Endothelial cell of umbilical vein (primary cell): ENCODE results near the gene SOX2. TPM values are rescaled to one million over a fixed set of nuclear protein-coding genes. Genes with fewer than 3 reads are reported as not detected.
"Not testable (repeated sequence)": the region's sequence is repeated elsewhere in the genome, so short reads cannot be mapped to it uniquely, and the experiment has no call there.

ENCODE experiments used
- BruUV-seq: library from RNA; stranded (reverse); fragments of 400-500 nt; replicated peaks from 2 replicates; lab custom pipeline; 2021; lab: Mats Ljungman, UMichigan
- CTCF ChIA-PET: fragments of 300-600, 350-600 bp; sonication (Branson Sonifier 250); formaldehyde crosslinking; loops from one replicate; lab custom pipeline; 2021; ENCODE audit warnings: antibody characterized with exemption, inconsistent platforms; lab: Charles Lee
- POLR2A ChIA-PET: fragments of 300-600, 350-600 bp; sonication (Branson Sonifier 250); formaldehyde crosslinking; loops from one replicate; lab custom pipeline; 2021; ENCODE audit warnings: antibody characterized with exemption, inconsistent platforms; lab: Charles Lee
- DNase-seq: peaks from one replicate; pipeline ENCODE4 v3.0.0-alpha.2; 2011; ENCODE audit warnings: low read depth, low spot score
- FAIRE-seq: peaks from 2 replicates; lab custom pipeline; 2011; peaks lifted over from hg19 to GRCh38; lab: Jason Lieb, UNC
- H2AFZ ChIP-seq: 2 replicates; pipeline ENCODE4 v1.6.0; 2012; ENCODE audit warnings: low read depth, low read length, control low read depth, inconsistent platforms
- H3K27ac ChIP-seq: 2 replicates; pipeline ENCODE4 v1.5.1; 2011; ENCODE audit warnings: low read depth, mild to moderate bottlenecking, control low read depth, low read length, moderate library complexity; ENCODE audit not compliant: insufficient read depth
- H3K27me3 ChIP-seq, 2 experiments: 2 replicates each; pipeline versions ENCODE4 v1.6.0 to v1.6.1; 2011; ENCODE audit warnings: low read length in 2 of 2, mixed read lengths in 1 of 2; ENCODE audit not compliant: control insufficient read depth in 2 of 2, insufficient read depth in 2 of 2
- H3K36me3 ChIP-seq, 2 experiments: 2 replicates in 1 of 2; 3 replicates in 1 of 2; pipeline ENCODE4 v1.5.1; 2011; ENCODE audit warnings: low read length in 2 of 2, mild to moderate bottlenecking in 1 of 2, moderate library complexity in 1 of 2; ENCODE audit not compliant: control insufficient read depth in 2 of 2, insufficient read depth in 2 of 2; ENCODE audit errors: extremely low read depth in 1 of 2
- H3K4me1 ChIP-seq: 3 replicates; pipeline ENCODE4 v1.5.1; 2011; ENCODE audit warnings: mild to moderate bottlenecking, low read length; ENCODE audit not compliant: control insufficient read depth, insufficient read depth; ENCODE audit errors: extremely low read depth
- H3K4me2 ChIP-seq: 2 replicates; pipeline ENCODE4 v1.6.1; 2011; ENCODE audit warnings: low read length, control low read depth, mixed read lengths; ENCODE audit not compliant: insufficient read depth
- H3K4me3 ChIP-seq, 3 experiments: fragments of 200-600 bp in 1 of 3; sonication (generic), shearing (Covaris generic) in 1 of 3; replicated peaks in 1 of 3; 2 replicates each; pipeline ENCODE4 v1.5.1; 2011 to 2016; ENCODE audit warnings: control low read depth in 3 of 3, low read length in 3 of 3, mild to moderate bottlenecking in 2 of 3, inconsistent platforms in 1 of 3, low read depth in 1 of 3, moderate library complexity in 1 of 3; ENCODE audit not compliant: insufficient read depth in 1 of 3
- H3K79me2 ChIP-seq: 2 replicates; pipeline ENCODE4 v1.6.0; 2012; ENCODE audit warnings: low read length, inconsistent platforms; ENCODE audit not compliant: control insufficient read depth, insufficient read depth
- H3K9ac ChIP-seq: replicated peaks from 2 replicates; pipeline ENCODE3; 2011; ENCODE audit warnings: low read length, control low read depth; ENCODE audit not compliant: insufficient read depth; ENCODE audit errors: extremely low read depth
- H3K9me1 ChIP-seq: replicated peaks from 3 replicates; pipeline ENCODE4 v1.6.0; 2011; ENCODE audit warnings: mild to moderate bottlenecking, low read length; ENCODE audit not compliant: control insufficient read depth, insufficient read depth; ENCODE audit errors: extremely low read depth
- H3K9me3 ChIP-seq: replicated peaks from 2 replicates; pipeline ENCODE4 v1.5.1; 2012; ENCODE audit warnings: low read length, inconsistent platforms; ENCODE audit not compliant: control insufficient read depth, insufficient read depth
- H4K20me1 ChIP-seq: replicated peaks from 2 replicates; pipeline ENCODE3; 2011; ENCODE audit warnings: mild to moderate bottlenecking, low read length; ENCODE audit not compliant: control insufficient read depth, insufficient read depth; ENCODE audit errors: extremely low read depth
- CTCF ChIP-seq, 2 donors: IDR thresholded peaks; 1 replicate in 1 of 2; 2 replicates in 1 of 2; pipeline ENCODE4 v1.5.1; 2011; ENCODE audit warnings: low read length in 2 of 2, mild to moderate bottlenecking in 2 of 2, moderate library complexity in 2 of 2, control low read depth in 1 of 2, inconsistent platforms in 1 of 2, low read depth in 1 of 2; ENCODE audit not compliant: insufficient read depth in 1 of 2; ENCODE audit errors: extremely low read depth in 1 of 2
- EZH2 ChIP-seq: IDR thresholded peaks from 2 replicates; pipeline ENCODE4 v1.6.1; 2012; ENCODE audit warnings: borderline replicate concordance, low read depth, mild to moderate bottlenecking, moderate library complexity, low read length, inconsistent platforms; ENCODE audit not compliant: severe bottlenecking
- FOS ChIP-seq: IDR thresholded peaks from 2 replicates; pipeline ENCODE4 v1.6.1; 2011; ENCODE audit warnings: mild to moderate bottlenecking, low read length, moderate library complexity, borderline replicate concordance; ENCODE audit not compliant: insufficient read depth
- GATA2 ChIP-seq: IDR thresholded peaks from 2 replicates; pipeline ENCODE4 v1.7.0; 2011; ENCODE audit warnings: low read depth, mild to moderate bottlenecking, moderate library complexity, mixed read lengths, low read length; ENCODE audit not compliant: insufficient read length, insufficient read depth
- JUN ChIP-seq: IDR thresholded peaks from 2 replicates; pipeline ENCODE4 v1.6.1; 2011; ENCODE audit warnings: borderline replicate concordance, low read depth; ENCODE audit not compliant: insufficient read length, insufficient read depth
- MAX ChIP-seq: IDR thresholded peaks from 2 replicates; pipeline ENCODE4 v1.6.1; 2011; ENCODE audit not compliant: insufficient read depth, insufficient read length
- MYC ChIP-seq: IDR thresholded peaks from one replicate; pipeline ENCODE4 v1.6.1; 2011; ENCODE audit warnings: mild to moderate bottlenecking, low read depth, low read length
- POLR2A ChIP-seq: IDR thresholded peaks from 2 replicates; pipeline ENCODE4 v1.6.1; 2012; ENCODE audit warnings: low read depth, mild to moderate bottlenecking, control low read depth, low read length
- POLR2AphosphoS5 ChIP-seq: IDR thresholded peaks from 2 replicates; pipeline ENCODE4 v1.6.1; 2012; ENCODE audit warnings: low read depth, mild to moderate bottlenecking, control low read depth, low read length, moderate library complexity; ENCODE audit not compliant: insufficient read depth
- dilution Hi-C: fragments of 300-500 bp; cut with MboI; formaldehyde crosslinking; loops from one replicate; pipeline ENCODE4 v1.15.0; 2019; ENCODE audit warnings: low sequenced_read_pairs; ENCODE audit not compliant: extremely low pct_ligation_motif_present
- intact Hi-C: fragments of 100-400 bp; cut with micrococcal nuclease; formaldehyde crosslinking; loops from one replicate; pipeline ENCODE4 v1.10.0; 2022
- polyA plus RNA-seq, 4 experiments: library from polyadenylated mRNA; depleted of rRNA in 3 of 4; stranded (reverse) in 3 of 4; unstranded in 1 of 4; fragments of >200 nt; gene quantifications; 2 replicates each; pipeline versions ENCODE4 v1.2.1 to v1.2.3, GENCODE V29; 2011 to 2012; ENCODE audit warnings: missing spikeins in 1 of 4
- total RNA-seq: library from RNA; stranded (reverse); gene quantifications from 2 replicates; pipeline ENCODE4 v1.2.3, GENCODE V29; 2021

Gene SOX2
- total and polyA plus RNA-seq, 2 donors (not counting 3 experiments of a cell fraction or from before 2014, with no cell fraction given) = 0.13 to 0.23 TPM

DNA sequence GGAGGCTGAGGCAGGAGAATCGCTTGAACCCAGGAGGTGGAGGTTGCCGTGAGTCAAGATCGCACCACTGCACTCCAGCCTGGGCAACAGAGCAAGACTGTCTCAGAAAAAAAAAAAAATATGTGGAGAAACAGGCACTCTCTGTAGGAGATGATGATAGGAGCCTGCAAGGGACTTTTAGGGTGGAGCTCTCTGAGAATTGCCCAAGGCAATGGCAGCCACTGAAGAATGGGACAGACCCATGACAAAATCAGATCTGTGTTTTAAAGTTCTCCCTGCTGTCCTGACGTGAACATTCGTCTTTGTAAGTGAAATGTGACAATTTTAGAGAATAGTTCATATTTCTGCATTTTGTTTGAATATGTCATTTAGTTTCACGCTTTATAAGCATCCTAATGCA, 50.2 kb downstream of the SOX2 start:
- CTCF ChIA-PET = no interaction called here
- POLR2A ChIA-PET = no interaction called here
- dilution Hi-C loops = no loop called here
- no peak overlapping the region for H3K4me2 ChIP-seq
- intact Hi-C loops = no loop called here
- no peak overlapping the region for H3K27ac ChIP-seq
- H3K27me3 ChIP-seq = peaks cover 0 to under 1% of the 10 kb centered on the region in 2 experiments
- H3K79me2 ChIP-seq = no peaks in the 10 kb centered on the region
- H3K4me1 ChIP-seq = no peaks in the 10 kb centered on the region
- H3K9me1 ChIP-seq = no peaks in the 10 kb centered on the region
- H4K20me1 ChIP-seq = no peaks in the 10 kb centered on the region
- DNase-seq = no peak
- H3K9ac ChIP-seq = no peak overlapping the region
- no peaks in the 10 kb centered on the region for H3K9me3 ChIP-seq
- BruUV-seq = no TSS peak
- no peaks in the 10 kb centered on the region for H3K36me3 ChIP-seq
- no peak overlapping the region for H2AFZ ChIP-seq
- no peak for FAIRE-seq
- TF ChIP-seq CTCF (IDR thresholded peaks at IDR 0.05; ENCODE audit: extremely low read depth in 1 of 2, insufficient read depth in 1 of 2, low read depth in 1 of 2, low read length in 2 of 2) = no peak
- TF ChIP-seq FOS = no peak
- no peak for TF ChIP-seq MYC
- no peak for TF ChIP-seq EZH2
- no peak for TF ChIP-seq POLR2AphosphoS5
- no peak for TF ChIP-seq GATA2
- no peak for TF ChIP-seq JUN
- no peak for TF ChIP-seq POLR2A
- TF ChIP-seq MAX = no peak
- H3K4me3 ChIP-seq = no peak overlapping the region

DNA sequence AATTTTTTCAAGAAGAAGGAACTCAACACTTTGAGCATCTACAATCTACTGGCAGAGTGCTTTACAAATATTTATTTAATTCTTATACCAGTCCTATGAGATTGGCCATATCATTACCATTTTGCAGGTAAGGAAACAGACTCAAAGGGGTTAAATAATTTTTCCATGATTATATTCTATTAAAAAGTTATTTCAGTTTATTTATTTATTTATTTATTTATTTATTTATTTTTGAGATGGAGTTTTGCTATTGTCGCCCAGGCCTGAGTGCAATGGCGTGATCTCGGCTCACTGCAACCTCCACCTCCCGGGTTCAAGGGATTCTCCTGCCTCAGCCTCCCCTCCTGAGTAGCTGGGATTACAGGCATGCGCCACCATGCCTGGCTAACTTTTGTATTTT, 52.3 kb downstream of the SOX2 start:
- H3K27me3 ChIP-seq, BruUV-seq, dilution Hi-C loops, H3K27ac ChIP-seq, H3K4me1 ChIP-seq, H3K9me3 ChIP-seq, H3K4me3 ChIP-seq, FAIRE-seq, H3K9ac ChIP-seq, H3K9me1 ChIP-seq, H2AFZ ChIP-seq, H4K20me1 ChIP-seq, H3K36me3 ChIP-seq, POLR2A ChIA-PET, H3K4me2 ChIP-seq, DNase-seq, CTCF ChIA-PET, H3K79me2 ChIP-seq, intact Hi-C loops: not testable (repeated sequence)
